ENCODE results near the gene MYORG. TPM values are rescaled to one million over a fixed set of nuclear protein-coding genes. Genes with fewer than 3 reads are reported as not detected.

The MYORG gene
- total RNA-seq, 1 donor from 2014 or later = 5.5 TPM

GRCh38 chr9:34347800-34348158 lies 28.9 kb downstream of the MYORG start:
- Mint-ChIP-seq H3K4me3 (no peak overlapping the region), H3K4me1 (peaks cover 7% of the 10 kb centered on the region), H3K27me3 (ENCODE audit: low read depth) (no peaks in the 10 kb centered on the region), H3K36me3 (peaks cover 16% of the 10 kb centered on the region), H3K27ac (no peak overlapping the region), H3K9me3 (no peaks in the 10 kb centered on the region)
- DNase-seq (ENCODE audit: low spot score in 2 of 2, unreplicated experiment in 2 of 2) = no peak
- TF ChIP-seq CTCF (IDR thresholded peaks at IDR 0.05; ENCODE audit: unreplicated experiment) = no peak

- Mint-ChIP-seq H3K27ac (no peak overlapping the region), H3K36me3 (peaks cover 16% of the 10 kb centered on the region), H3K4me1 (peaks cover 7% of the 10 kb centered on the region), H3K27me3 (ENCODE audit: low read depth) (no peaks in the 10 kb centered on the region), H3K9me3 (no peaks in the 10 kb centered on the region), H3K4me3 (no peak overlapping the region)
- DNase-seq (ENCODE audit: low spot score in 2 of 2, unreplicated experiment in 2 of 2) = no peak
- no peak for TF ChIP-seq CTCF (IDR thresholded peaks at IDR 0.05; ENCODE audit: unreplicated experiment)
These were observed 29.6 kb downstream of the MYORG start for GRCh38 chr9:34346873-34347799.

- Mint-ChIP-seq H3K27ac (no peak overlapping the region), H3K4me1 (peaks cover 7% of the 10 kb centered on the region), H3K27me3 (ENCODE audit: low read depth) (no peaks in the 10 kb centered on the region), H3K9me3 (no peaks in the 10 kb centered on the region), H3K36me3 (peaks cover 16% of the 10 kb centered on the region), H3K4me3 (no peak overlapping the region)
- no peak for DNase-seq (ENCODE audit: low spot score in 2 of 2, unreplicated experiment in 2 of 2)
- no peak for TF ChIP-seq CTCF (IDR thresholded peaks at IDR 0.05; ENCODE audit: unreplicated experiment)
These were observed 33.1 kb downstream of the MYORG start for GRCh38 chr9:34343605-34344004.

- Mint-ChIP-seq H3K4me3 (no peak overlapping the region), H3K27ac (no peak overlapping the region), H3K4me1 (peaks cover 7% of the 10 kb centered on the region), H3K36me3 (peaks cover 16% of the 10 kb centered on the region), H3K9me3 (no peaks in the 10 kb centered on the region), H3K27me3 (ENCODE audit: low read depth) (no peaks in the 10 kb centered on the region)
- DNase-seq (ENCODE audit: low spot score in 2 of 2, unreplicated experiment in 2 of 2) = no peak
- TF ChIP-seq CTCF (IDR thresholded peaks at IDR 0.05; ENCODE audit: unreplicated experiment) = no peak
These were observed 33.6 kb downstream of the MYORG start for GRCh38 chr9:34343090-34343489.

GRCh38 chr9:34341659-34342295 lies 34.9 kb downstream of the MYORG start:
- DNase-seq (ENCODE audit: low spot score in 2 of 2, unreplicated experiment in 2 of 2) = no peak
- no peak overlapping the region for H3K27ac Mint-ChIP-seq
- H3K4me1 Mint-ChIP-seq = peaks cover 7% of the 10 kb centered on the region
- H3K4me3 Mint-ChIP-seq = no peak overlapping the region
- no peaks in the 10 kb centered on the region for H3K27me3 Mint-ChIP-seq (ENCODE audit: low read depth)
- H3K9me3 Mint-ChIP-seq = no peaks in the 10 kb centered on the region
- peaks cover 16% of the 10 kb centered on the region for H3K36me3 Mint-ChIP-seq
- TF ChIP-seq CTCF (IDR thresholded peaks at IDR 0.05; ENCODE audit: unreplicated experiment) = no peak
